GM23248 (cell line): ENCODE results near the gene CCDC146. TPM values are rescaled to one million over a fixed set of nuclear protein-coding genes. Genes with fewer than 3 reads are reported as not detected.
A peak's percentile ranks its signal among the peaks of the same experiment; 100 is the strongest.

ENCODE experiments used
- DNase-seq: peaks from one replicate; pipeline ENCODE4 v3.0.0-alpha.2; 2015
- H2AFZ ChIP-seq: fragments of 200-600 bp; sonication (generic); 2 replicates; pipeline ENCODE4 v1.6.1; 2016; ENCODE audit warnings: antibody characterized with exemption
- H3F3A ChIP-seq: fragments of 200-600 bp; sonication (generic); 2 replicates; pipeline ENCODE4 v1.6.1; 2016; ENCODE audit warnings: mild to moderate bottlenecking, antibody characterized with exemption, mixed run types; ENCODE audit not compliant: insufficient read depth
- H3K27ac ChIP-seq: fragments of 200-600 bp; sonication (generic); 2 replicates; pipeline ENCODE4 v1.5.1; 2016; ENCODE audit warnings: mild to moderate bottlenecking
- H3K27me3 ChIP-seq: fragments of 200-600 bp; sonication (generic); replicated peaks from 2 replicates; pipeline ENCODE4 v1.6.1; 2016; ENCODE audit warnings: mild to moderate bottlenecking; ENCODE audit not compliant: insufficient read depth
- H3K36me3 ChIP-seq: fragments of 200-600 bp; sonication (generic); 2 replicates; pipeline ENCODE4 v1.6.1; 2016; ENCODE audit warnings: low read depth, mild to moderate bottlenecking
- H3K4me1 ChIP-seq: fragments of 200-600 bp; sonication (generic); 2 replicates; pipeline ENCODE4 v1.6.1; 2016; ENCODE audit warnings: mild to moderate bottlenecking; ENCODE audit not compliant: insufficient read depth
- H3K4me2 ChIP-seq: fragments of 200-600 bp; sonication (generic); one replicate; pipeline ENCODE4 v1.6.1; 2016; ENCODE audit warnings: mild to moderate bottlenecking; ENCODE audit not compliant: unreplicated experiment
- H3K4me3 ChIP-seq: fragments of 200-600 bp; sonication (generic); 2 replicates; pipeline ENCODE4 v1.5.1; 2016; ENCODE audit warnings: mild to moderate bottlenecking
- H3K79me2 ChIP-seq: fragments of 200-600 bp; sonication (generic); 2 replicates; pipeline ENCODE4 v1.6.1; 2016; ENCODE audit warnings: mild to moderate bottlenecking; ENCODE audit not compliant: insufficient read depth
- H3K9ac ChIP-seq: fragments of 200-600 bp; sonication (generic); 2 replicates; pipeline ENCODE4 v1.6.1; 2016; ENCODE audit warnings: mild to moderate bottlenecking
- H3K9me2 ChIP-seq: fragments of 200-600 bp; sonication (generic); 2 replicates; pipeline ENCODE4 v1.6.1; 2016; ENCODE audit warnings: mixed run types, mild to moderate bottlenecking, moderate library complexity; ENCODE audit not compliant: insufficient read depth
- H3K9me3 ChIP-seq: fragments of 200-600 bp; sonication (generic); one replicate; pipeline ENCODE4 v1.6.1; 2017; ENCODE audit warnings: low read depth
- H4K20me1 ChIP-seq: fragments of 200-600 bp; sonication (generic); 2 replicates; pipeline ENCODE4 v1.6.0; 2016; ENCODE audit not compliant: insufficient read depth
- EZH2 ChIP-seq: fragments of 200-600 bp; sonication (generic); IDR thresholded peaks from 2 replicates; pipeline ENCODE4 v1.6.1; 2018; ENCODE audit warnings: antibody characterized with exemption, mild to moderate bottlenecking; ENCODE audit not compliant: insufficient read depth, poor library complexity, severe bottlenecking
- EZH2phosphoT487 ChIP-seq: fragments of 200-600 bp; sonication (generic); IDR thresholded peaks from 2 replicates; pipeline ENCODE4 v1.6.1; 2018; ENCODE audit warnings: antibody characterized with exemption, moderate library complexity, mild to moderate bottlenecking, low read depth; ENCODE audit not compliant: insufficient read depth
- WGBS, 2 experiments: methylation state at CpG; one replicate each; pipeline ENCODE4 v1.1.6; 2015 to 2017; ENCODE audit warnings: low lambda C conversion rate in 2 of 2, low coverage in 1 of 2; ENCODE audit errors: missing lambda C conversion rate in 2 of 2; 5-methylcytosine and 5-hydroxymethylcytosine counted together
- in situ Hi-C: fragments of 300-500 bp; cut with MboI; formaldehyde crosslinking; loops from 2 replicates; pipeline ENCODE4 v1.15.0; 2020
- polyA plus RNA-seq: library from polyadenylated mRNA; unstranded; fragments of >200 nt; fragmentation: Nextera tagmentation; extraction: Ambion mirVana; gene quantifications from 2 replicates; pipeline ENCODE4 v1.2.1, GENCODE V29; 2016
- total RNA-seq: library from RNA; depleted of rRNA; stranded (reverse); fragments of >200 nt; shearing (Covaris generic); gene quantifications from 2 replicates; pipeline ENCODE4 v1.2.3, GENCODE V29; 2014

CCDC146 gene
- total and polyA plus RNA-seq, 2 experiments from 2014 or later: 0.32 to 0.78 TPM

GRCh38 chr7:77182261-77182660 lies 59.8 kb downstream of the CCDC146 start:
- Histone ChIP-seq H3K4me2 (no peak overlapping the region), H3K9ac (no peak overlapping the region), H3K36me3 (no peaks in the 10 kb centered on the region), H3K27me3 (no peaks in the 10 kb centered on the region), H3K4me3 (no peak overlapping the region), H4K20me1 (no peaks in the 10 kb centered on the region), H3K4me1 (peaks cover 21% of the 10 kb centered on the region), H3K9me2 (no peaks in the 10 kb centered on the region), H3K27ac (no peak overlapping the region), H2AFZ (no peak overlapping the region), H3K9me3 (no peaks in the 10 kb centered on the region), H3F3A (no peaks in the 10 kb centered on the region), H3K79me2 (no peaks in the 10 kb centered on the region)
- WGBS, 2 experiments: 82 to 89% methylated on average over 1 of the region's 1 CpG
- DNase-seq: no peak
- in situ Hi-C loops: no loop called here
- TF ChIP-seq EZH2phosphoT487: no peak
- TF ChIP-seq EZH2: no peak

DNA sequence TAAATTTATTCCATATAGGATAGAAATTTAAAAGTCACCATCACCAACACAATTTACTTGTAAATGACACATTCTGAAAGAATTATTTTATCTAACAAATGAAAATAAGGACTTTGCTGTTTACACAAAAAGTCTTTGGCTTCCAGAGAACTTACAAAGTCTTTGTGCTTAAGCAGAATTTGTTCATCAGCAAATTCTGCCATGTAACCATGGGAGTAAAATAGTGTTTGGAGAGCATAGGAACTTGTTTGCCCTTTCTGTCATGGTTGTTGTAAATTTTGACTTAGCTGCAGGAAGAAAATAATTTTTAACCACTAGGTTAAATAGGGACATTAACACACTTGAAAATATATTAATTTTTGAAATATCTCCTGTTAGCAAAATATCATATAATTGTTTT lies 62.0 kb downstream of the CCDC146 start:
- H3K9me2 ChIP-seq: no peaks in the 10 kb centered on the region
- no peaks in the 10 kb centered on the region for H3K9me3 ChIP-seq
- H3K4me2 ChIP-seq: no peak overlapping the region
- no peak overlapping the region for H3K27ac ChIP-seq
- H3K4me3 ChIP-seq: no peak overlapping the region
- no peaks in the 10 kb centered on the region for H3F3A ChIP-seq
- no peaks in the 10 kb centered on the region for H3K79me2 ChIP-seq
- H3K27me3 ChIP-seq: no peaks in the 10 kb centered on the region
- no peak overlapping the region for H2AFZ ChIP-seq
- TF ChIP-seq EZH2: no peak
- TF ChIP-seq EZH2phosphoT487: no peak
- no peaks in the 10 kb centered on the region for H3K36me3 ChIP-seq
- DNase-seq: peak; percentile 4
- in situ Hi-C loops: no loop called here
- peaks cover 18% of the 10 kb centered on the region for H3K4me1 ChIP-seq
- no peaks in the 10 kb centered on the region for H4K20me1 ChIP-seq
- H3K9ac ChIP-seq: no peak overlapping the region

GRCh38 chr7:77184990-77185389 lies 62.6 kb downstream of the CCDC146 start:
- 7 to 19% methylated on average over 3 of the region's 3 CpGs for WGBS, 2 experiments
- peak overlapping the region; percentile 8 for H3K4me2 ChIP-seq
- peak; percentile 53 for DNase-seq

DNA sequence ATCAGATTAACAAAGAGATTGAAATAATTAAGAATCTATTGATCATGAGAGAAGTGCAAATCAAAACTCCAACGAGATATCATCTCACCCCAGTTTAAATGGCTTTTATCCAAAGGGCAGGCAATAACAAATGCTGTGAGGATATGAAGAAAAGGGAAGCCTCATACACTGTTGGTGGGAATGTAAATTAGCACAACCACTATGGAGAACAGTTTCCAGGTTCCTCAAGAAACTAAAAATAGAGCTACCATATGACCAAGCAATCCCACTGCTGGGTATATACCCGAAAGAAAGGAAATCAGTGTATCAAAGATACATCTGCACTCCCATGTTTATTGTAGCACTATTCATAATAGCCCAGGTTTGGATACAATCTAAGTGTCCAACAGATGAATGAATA lies 63.5 kb downstream of the CCDC146 start:
- DNase-seq: no peak
- no peaks in the 10 kb centered on the region for H3K9me3 ChIP-seq
- no peaks in the 10 kb centered on the region for H3F3A ChIP-seq
- no peak overlapping the region for H3K27ac ChIP-seq
- no peaks in the 10 kb centered on the region for H3K27me3 ChIP-seq
- H3K9me2 ChIP-seq: no peaks in the 10 kb centered on the region
- no peak overlapping the region for H2AFZ ChIP-seq
- H3K4me1 ChIP-seq: peaks cover 15% of the 10 kb centered on the region
- H3K4me2 ChIP-seq: no peak overlapping the region
- H4K20me1 ChIP-seq: no peaks in the 10 kb centered on the region
- H3K9ac ChIP-seq: no peak overlapping the region
- H3K4me3 ChIP-seq: no peak overlapping the region
- H3K36me3 ChIP-seq: no peaks in the 10 kb centered on the region
- H3K79me2 ChIP-seq: no peaks in the 10 kb centered on the region
- 54 to 55% methylated on average over 2 of the region's 2 CpGs for WGBS, 2 experiments
- TF ChIP-seq EZH2phosphoT487 (no peak), EZH2 (no peak)
- in situ Hi-C loops: no loop called here

More at GRCh38 chr7:77184990-77185389, 62.6 kb downstream of the CCDC146 start:
- no peak overlapping the region for H3K27ac ChIP-seq
- in situ Hi-C loops: no loop called here
- no peaks in the 10 kb centered on the region for H3K27me3 ChIP-seq
- no peaks in the 10 kb centered on the region for H3K36me3 ChIP-seq
- H3K9me3 ChIP-seq: no peaks in the 10 kb centered on the region
- H3K9me2 ChIP-seq: no peaks in the 10 kb centered on the region
- no peaks in the 10 kb centered on the region for H3F3A ChIP-seq
- no peaks in the 10 kb centered on the region for H3K79me2 ChIP-seq
- no peak overlapping the region for H3K4me3 ChIP-seq
- no peak overlapping the region for H3K9ac ChIP-seq
- TF ChIP-seq EZH2phosphoT487 (no peak), EZH2 (no peak)
- H2AFZ ChIP-seq: no peak overlapping the region
- H3K4me1 ChIP-seq: peaks cover 15% of the 10 kb centered on the region
- H4K20me1 ChIP-seq: no peaks in the 10 kb centered on the region

GRCh38 chr7:77188731-77189437 lies 66.5 kb downstream of the CCDC146 start:
- H3K9me3 ChIP-seq: no peaks in the 10 kb centered on the region
- in situ Hi-C loops: no loop called here
- H3K79me2 ChIP-seq: no peaks in the 10 kb centered on the region
- H3K9ac ChIP-seq: no peak overlapping the region
- H3K36me3 ChIP-seq: no peaks in the 10 kb centered on the region
- no peak for TF ChIP-seq EZH2phosphoT487
- no peak for TF ChIP-seq EZH2
- H2AFZ ChIP-seq: no peak overlapping the region
- H3K4me3 ChIP-seq: no peak overlapping the region
- H4K20me1 ChIP-seq: no peaks in the 10 kb centered on the region
- H3K4me2 ChIP-seq: no peak overlapping the region
- H3K27me3 ChIP-seq: no peaks in the 10 kb centered on the region
- DNase-seq: no peak
- 77 to 85% methylated on average over 4 of the region's 4 CpGs for WGBS, 2 experiments
- H3K27ac ChIP-seq: no peak overlapping the region
- H3K4me1 ChIP-seq: peaks cover 15% of the 10 kb centered on the region
- no peaks in the 10 kb centered on the region for H3F3A ChIP-seq
- no peaks in the 10 kb centered on the region for H3K9me2 ChIP-seq
